Pericardium fibroblast (primary cell): Measurements from ENCODE around the gene CYP26C1. TPM values are rescaled to one million over a fixed set of nuclear protein-coding genes. Genes with fewer than 3 reads are reported as not detected.

Source experiments
- total RNA-seq: library from RNA; depleted of rRNA; stranded (reverse); fragments of >200 nt; gene quantifications from 2 replicates; pipeline ENCODE4 v1.2.3, GENCODE V29; 2015

CYP26C1 gene, protein sequence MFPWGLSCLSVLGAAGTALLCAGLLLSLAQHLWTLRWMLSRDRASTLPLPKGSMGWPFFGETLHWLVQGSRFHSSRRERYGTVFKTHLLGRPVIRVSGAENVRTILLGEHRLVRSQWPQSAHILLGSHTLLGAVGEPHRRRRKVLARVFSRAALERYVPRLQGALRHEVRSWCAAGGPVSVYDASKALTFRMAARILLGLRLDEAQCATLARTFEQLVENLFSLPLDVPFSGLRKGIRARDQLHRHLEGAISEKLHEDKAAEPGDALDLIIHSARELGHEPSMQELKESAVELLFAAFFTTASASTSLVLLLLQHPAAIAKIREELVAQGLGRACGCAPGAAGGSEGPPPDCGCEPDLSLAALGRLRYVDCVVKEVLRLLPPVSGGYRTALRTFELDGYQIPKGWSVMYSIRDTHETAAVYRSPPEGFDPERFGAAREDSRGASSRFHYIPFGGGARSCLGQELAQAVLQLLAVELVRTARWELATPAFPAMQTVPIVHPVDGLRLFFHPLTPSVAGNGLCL
- total RNA-seq = not detected in 2 replicates

DNA sequence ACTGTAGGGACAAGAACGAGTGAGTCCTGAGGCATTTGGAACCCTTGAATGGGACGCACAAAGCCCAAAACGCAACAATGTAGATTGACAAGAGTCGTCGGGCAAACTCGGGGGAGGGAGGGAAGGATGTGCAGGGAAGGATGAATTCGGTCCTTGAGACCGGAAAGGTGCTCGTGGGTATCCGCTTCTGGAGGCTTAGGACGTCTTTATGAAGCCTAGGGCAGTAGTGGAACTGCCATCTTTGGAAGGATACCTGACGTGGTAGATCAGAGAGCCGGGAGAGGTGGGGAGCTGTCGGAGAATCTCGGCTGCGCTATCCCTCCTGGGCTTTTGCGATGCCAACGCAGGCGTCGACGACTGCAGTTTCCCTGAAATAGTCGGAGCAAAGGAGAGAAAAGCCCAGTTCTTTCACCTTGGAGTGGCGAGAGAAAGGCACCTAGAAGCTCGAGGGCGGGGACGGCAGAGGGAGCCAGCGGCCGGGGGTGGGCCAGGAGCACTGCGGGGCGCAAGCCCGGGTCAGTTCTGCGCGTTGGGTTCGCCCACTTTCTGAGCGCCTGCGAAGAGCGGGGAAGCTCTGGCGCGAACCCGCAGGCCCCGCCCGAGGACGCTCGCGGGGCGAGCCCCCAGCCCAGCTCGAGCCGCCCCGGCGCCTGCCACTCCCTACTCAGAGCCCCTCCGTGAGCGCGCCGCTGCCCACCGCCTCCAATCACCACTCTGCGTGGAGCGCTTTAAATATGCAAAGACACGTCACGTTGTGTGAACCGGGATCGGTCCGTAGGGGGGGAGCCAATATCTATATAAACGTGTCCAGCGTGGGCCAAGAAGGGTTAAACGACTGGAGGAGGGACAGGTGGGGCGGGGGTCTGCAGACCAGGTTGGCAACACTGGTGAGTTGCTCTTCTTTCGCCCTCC lies at the start of gene CYP26C1:
TSS of gene CYP26C1 (plus strand) at position 824 of the 912 bp plus-strand sequence. CDS start 466 bp downstream, outside the sequence.

DNA sequence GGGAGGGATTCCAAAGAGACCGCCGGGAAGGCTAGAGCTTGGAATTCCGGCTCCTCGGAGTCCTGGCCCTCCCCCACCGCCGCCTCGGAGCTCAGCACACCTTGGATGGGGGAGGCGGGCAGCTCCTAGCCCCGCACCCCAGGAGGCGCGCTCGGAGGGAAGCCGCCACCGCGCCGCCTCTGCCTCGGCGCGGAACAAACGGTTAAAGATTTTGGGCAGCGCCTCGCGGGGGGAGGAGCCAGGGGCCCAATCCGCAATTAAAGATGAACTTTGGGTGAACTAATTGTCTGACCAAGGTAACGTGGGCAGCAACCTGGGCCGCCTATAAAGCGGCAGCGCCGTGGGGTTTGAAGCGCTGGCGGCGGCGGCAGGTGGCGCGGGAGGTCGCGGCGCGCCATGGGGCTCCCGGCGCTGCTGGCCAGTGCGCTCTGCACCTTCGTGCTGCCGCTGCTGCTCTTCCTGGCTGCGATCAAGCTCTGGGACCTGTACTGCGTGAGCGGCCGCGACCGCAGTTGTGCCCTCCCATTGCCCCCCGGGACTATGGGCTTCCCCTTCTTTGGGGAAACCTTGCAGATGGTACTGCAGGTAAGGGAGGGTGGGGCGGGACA lies 13.0 kb downstream of the CYP26C1 start, which contains the start of gene CYP26A1:
TSS of gene CYP26A1 (plus strand) at position 355 of the 608 bp plus-strand sequence. CDS start at position 397, 42 bp downstream.

Other genes starting within 250 kb of the CYP26C1 start
- 0.35 and 1.5 TPM in 2 replicates for gene EXOC6, start 212.3 kb upstream of the CYP26C1 start, total RNA-seq
- gene CYP26A1, start 13.1 kb downstream of the CYP26C1 start, total RNA-seq = not detected in 2 replicates